Activated naive CD4-positive, alpha-beta T cell treated with anti-CD3 and anti-CD28 coated beads, Interleukin-2, amount 10 ng/mL, durations not matched to agents 7 days and 5 days (primary cell): ENCODE measurements around the gene BCL2L14.
"Not testable (repeated sequence)": the region's sequence is repeated elsewhere in the genome, so short reads cannot be mapped to it uniquely, and the experiment has no call there.

ENCODE experiments used
- CTCF ChIA-PET: fragments of 350-600 bp; sonication (Branson Sonifier 250); formaldehyde crosslinking; loops from one replicate; lab custom pipeline; 2021; ENCODE audit warnings: antibody characterized with exemption; lab: Charles Lee
- DNase-seq: peaks from one replicate; pipeline ENCODE4 v3.0.0-alpha.2; 2020
- H3K27ac Mint-ChIP-seq: one replicate; pipeline ENCODE4 v1.8.0; 2021; ENCODE audit warnings: mild to moderate bottlenecking, moderate library complexity, mixed read lengths
- H3K27me3 Mint-ChIP-seq: one replicate; pipeline ENCODE4 v1.8.0; 2021; ENCODE audit warnings: mild to moderate bottlenecking, mixed read lengths
- H3K36me3 Mint-ChIP-seq: one replicate; pipeline ENCODE4 v1.8.0; 2021; ENCODE audit warnings: mixed read lengths
- H3K4me1 Mint-ChIP-seq: one replicate; pipeline ENCODE4 v1.8.0; 2021; ENCODE audit warnings: mixed read lengths
- H3K4me3 Mint-ChIP-seq: one replicate; pipeline ENCODE4 v1.8.0; 2021; ENCODE audit warnings: mild to moderate bottlenecking, moderate library complexity, mixed read lengths
- H3K9me3 Mint-ChIP-seq: one replicate; pipeline ENCODE4 v1.8.0; 2021; ENCODE audit warnings: mixed read lengths

BCL2L14 gene

DNA sequence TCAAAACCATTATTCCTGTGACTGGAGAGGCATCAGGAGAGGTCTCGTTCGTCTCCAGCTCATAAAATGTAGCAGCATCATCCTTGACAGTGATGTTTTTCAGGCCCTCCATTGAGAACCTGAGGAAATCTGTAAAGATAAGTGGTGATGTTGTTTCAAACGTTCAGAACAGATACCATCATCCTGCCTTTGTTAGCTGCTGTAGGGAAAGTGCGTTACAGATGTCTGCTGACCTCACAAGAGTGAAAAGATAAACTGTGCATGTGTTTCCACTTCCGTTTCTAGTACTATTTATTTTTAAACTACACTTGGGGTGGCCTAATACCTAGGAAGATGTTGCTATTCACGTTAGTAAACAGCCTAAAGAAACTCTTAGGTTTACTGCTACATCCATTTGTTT, 28.4 kb downstream of the BCL2L14 start:
- no peak for DNase-seq
- H3K36me3 Mint-ChIP-seq: peaks cover 21% of the 10 kb centered on the region
- no peak overlapping the region for H3K4me3 Mint-ChIP-seq
- CTCF ChIA-PET: no interaction called here
- H3K27ac Mint-ChIP-seq: no peak overlapping the region
- peaks cover 2% of the 10 kb centered on the region for H3K9me3 Mint-ChIP-seq
- H3K4me1 Mint-ChIP-seq: no peaks in the 10 kb centered on the region
- H3K27me3 Mint-ChIP-seq: peaks cover 3% of the 10 kb centered on the region

DNA sequence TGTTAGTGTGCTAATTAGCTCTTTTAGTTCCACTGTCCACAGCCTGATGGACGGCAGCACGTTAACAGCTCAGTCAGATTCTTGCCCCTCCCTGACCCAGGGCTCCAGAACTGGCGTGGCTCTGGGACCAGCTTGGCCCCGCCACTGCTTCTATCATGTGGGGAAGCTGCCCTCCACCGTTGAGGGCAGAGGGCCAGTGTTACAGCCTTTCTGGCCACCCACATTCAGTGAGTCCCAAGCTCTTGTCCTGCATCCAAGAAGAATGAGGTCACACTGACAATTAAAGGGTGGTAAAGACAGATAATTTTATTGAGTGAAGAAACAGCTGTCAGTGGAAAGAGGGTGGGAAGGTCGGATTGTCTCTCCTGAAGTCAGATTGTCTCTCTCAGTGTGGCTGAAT, 36.9 kb downstream of the BCL2L14 start:
- Mint-ChIP-seq H3K27ac (no peak overlapping the region), H3K4me1 (no peaks in the 10 kb centered on the region), H3K9me3 (peaks cover 25% of the 10 kb centered on the region), H3K27me3 (peaks cover 10% of the 10 kb centered on the region), H3K4me3 (no peak overlapping the region), H3K36me3 (peaks cover 2% of the 10 kb centered on the region)
- CTCF ChIA-PET: no interaction called here
- DNase-seq: no peak

DNA sequence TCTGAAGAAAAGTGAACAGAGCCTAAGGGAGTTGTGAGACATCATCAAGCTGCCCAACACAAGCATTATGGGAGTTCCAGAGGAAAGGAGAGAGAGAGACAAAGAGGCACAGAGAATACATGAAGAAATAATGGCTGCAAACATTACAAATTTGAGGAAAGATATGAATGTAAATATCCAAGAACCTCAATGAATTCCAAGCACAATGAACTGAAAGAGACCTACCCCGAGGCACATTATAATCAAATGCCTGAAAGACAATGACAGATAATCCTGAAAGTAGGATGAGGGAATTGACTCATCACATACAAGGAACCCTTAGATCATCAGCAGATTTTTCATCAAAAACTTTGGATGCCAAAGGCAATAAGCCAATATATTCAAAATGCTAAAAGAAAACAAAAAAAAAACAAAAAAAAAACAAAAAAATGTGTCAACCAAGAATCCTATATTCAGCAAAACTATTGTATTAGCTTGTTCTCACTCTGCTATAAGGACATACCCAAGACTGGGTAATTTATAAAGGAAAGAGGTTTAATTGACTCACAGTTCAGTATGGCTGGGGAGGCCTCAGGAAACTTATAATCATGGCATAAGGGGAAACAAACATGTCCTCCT, 37.8 kb downstream of the BCL2L14 start:
- Mint-ChIP-seq H3K27me3 (peaks cover 10% of the 10 kb centered on the region), H3K36me3 (no peaks in the 10 kb centered on the region), H3K4me1 (no peaks in the 10 kb centered on the region), H3K4me3 (no peak overlapping the region), H3K27ac (no peak overlapping the region), H3K9me3 (peaks cover 23% of the 10 kb centered on the region)
- CTCF ChIA-PET: no interaction called here
- DNase-seq: no peak

DNA sequence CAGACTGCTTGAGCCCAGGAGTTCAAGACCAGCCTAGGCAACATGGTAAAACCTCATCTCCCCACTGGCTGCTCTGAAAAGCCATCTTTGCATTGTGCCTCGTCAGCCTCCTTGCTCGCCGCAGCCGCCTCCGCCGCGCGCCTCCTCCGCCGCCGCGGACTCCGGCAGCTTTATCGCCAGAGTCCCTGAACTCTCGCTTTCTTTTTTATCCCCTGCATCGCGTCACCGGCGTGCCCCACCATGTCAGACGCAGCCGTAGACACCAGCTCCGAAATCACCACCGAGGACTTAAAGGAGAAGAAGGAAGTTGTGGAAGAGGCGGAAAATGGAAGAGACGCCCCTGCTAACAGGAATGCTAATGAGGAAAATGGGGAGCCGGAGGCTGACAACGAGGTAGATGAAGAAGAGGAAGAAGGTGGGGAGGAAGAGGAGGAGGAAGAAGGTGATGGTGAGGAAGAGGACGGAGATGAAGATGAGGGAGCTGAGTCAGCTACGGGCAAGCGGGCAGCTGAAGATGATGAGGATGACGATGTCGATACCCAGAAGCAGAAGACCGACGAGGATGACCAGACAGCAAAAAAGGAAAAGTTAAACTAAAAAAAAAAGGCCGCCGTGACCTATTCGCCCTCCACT, 40.3 kb downstream of the BCL2L14 start:
- CTCF ChIA-PET, H3K27me3 Mint-ChIP-seq, H3K36me3 Mint-ChIP-seq, H3K4me1 Mint-ChIP-seq, H3K27ac Mint-ChIP-seq: not testable (repeated sequence)
- peak; percentile 44 for DNase-seq
- H3K9me3 Mint-ChIP-seq: peaks cover 19% of the 10 kb centered on the region
- H3K4me3 Mint-ChIP-seq: peak overlapping the region; percentile 50

DNA sequence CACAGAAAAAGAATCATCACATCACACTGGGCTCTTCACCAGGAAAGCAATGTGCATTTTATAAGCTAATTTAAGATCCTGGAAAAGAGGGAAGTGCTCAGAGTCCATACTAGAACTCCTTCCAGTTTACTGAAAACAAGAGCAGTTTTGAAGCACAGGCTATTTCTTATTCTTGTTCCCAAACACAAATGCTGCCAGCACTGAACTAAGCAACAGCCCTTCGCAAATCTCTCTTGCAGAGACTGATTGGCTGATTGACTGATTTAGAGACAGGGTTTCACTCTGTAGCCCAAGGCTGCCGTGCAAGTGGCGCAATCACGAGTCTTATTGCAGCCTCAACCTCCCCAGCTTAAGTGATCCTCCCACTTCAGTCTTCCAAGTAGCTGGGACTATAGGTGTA, 44.8 kb downstream of the BCL2L14 start:
- Mint-ChIP-seq H3K4me1 (no peaks in the 10 kb centered on the region), H3K4me3 (no peak overlapping the region), H3K9me3 (peaks cover 3% of the 10 kb centered on the region), H3K27ac (no peak overlapping the region), H3K36me3 (no peaks in the 10 kb centered on the region), H3K27me3 (peaks cover 4% of the 10 kb centered on the region)
- DNase-seq: no peak
- CTCF ChIA-PET: no interaction called here

DNA sequence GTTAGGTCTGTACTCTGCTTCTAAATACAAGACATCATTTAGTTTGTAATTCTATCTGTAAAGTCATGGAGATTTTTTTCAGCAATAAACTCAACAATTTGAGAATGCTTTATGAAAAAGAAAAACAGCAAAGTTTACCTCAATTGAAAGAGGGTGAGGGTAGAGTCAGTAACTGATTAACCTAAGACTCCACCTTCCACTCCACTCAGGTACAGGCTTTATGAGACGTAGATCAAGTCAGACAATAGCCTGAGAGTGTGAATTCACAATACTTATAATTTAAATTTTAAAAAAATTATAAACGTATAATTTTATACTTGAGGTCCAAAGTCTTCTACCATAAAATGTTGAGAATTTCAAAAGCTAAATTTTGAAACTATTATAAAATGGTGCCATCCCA, 45.9 kb downstream of the BCL2L14 start:
- DNase-seq: no peak
- CTCF ChIA-PET: interaction anchor here (0.7 kb wide), 1 partner anchor 218 kb away, joined by 3 read pairs; no protein-coding TSS in a partner anchor
- Mint-ChIP-seq H3K4me1 (no peaks in the 10 kb centered on the region), H3K36me3 (no peaks in the 10 kb centered on the region), H3K4me3 (no peak overlapping the region), H3K9me3 (no peaks in the 10 kb centered on the region), H3K27ac (no peak overlapping the region), H3K27me3 (no peaks in the 10 kb centered on the region)

DNA sequence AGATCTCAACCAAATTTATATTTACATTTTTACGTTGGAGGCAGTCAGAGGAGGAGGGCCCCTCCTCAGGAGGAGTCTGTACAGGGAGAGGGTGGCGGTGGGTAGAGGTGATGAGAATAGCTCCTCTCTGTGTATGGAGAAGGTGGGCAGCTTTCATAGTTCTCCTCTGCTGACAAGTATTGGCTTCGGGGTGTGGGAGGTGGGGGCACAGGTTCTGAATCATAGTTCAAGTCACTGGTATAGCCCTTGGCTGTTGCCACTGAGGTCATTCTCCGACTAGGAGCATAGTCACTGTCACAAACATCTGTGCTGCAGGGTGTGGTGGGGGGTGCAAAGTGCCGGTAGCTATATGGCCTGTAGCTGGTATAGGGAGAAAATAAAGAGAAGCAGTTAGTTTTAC, 50.3 kb downstream of the BCL2L14 start:
- DNase-seq: no peak
- Mint-ChIP-seq H3K9me3 (no peaks in the 10 kb centered on the region), H3K27me3 (no peaks in the 10 kb centered on the region), H3K27ac (no peak overlapping the region), H3K4me1 (no peaks in the 10 kb centered on the region), H3K36me3 (no peaks in the 10 kb centered on the region), H3K4me3 (no peak overlapping the region)
- CTCF ChIA-PET: interaction anchor here (1.2 kb wide), 1 partner anchor 30 kb away, joined by 3 read pairs; no protein-coding TSS in a partner anchor

DNA sequence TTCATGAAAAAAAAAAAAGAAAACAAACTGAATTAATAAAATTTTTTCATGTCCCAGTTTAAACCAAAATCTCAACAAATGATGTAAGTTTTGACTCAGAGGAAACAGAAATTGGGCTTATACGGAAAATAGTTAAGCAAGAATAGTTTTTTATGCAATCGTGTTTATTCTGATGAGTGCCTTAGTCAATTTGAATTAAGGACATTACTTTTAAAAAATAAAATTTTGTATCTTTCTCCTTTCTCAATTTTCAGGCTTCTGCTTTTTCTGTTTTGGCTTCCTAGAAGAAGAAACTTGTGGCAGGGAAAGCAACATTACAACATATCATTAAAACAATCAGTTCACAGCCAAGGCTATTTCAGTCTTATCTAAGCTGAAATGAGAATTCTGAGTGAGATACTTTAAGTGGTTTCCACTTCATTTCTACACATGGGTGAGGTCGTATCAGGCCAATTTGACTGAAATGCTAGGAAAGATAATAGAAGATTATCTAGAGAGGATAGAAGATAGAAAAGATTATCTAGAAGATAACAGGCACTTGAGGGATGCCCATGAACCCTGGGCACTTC, 52.4 kb downstream of the BCL2L14 start:
- no peak for DNase-seq
- Mint-ChIP-seq H3K27ac (no peak overlapping the region), H3K36me3 (no peaks in the 10 kb centered on the region), H3K27me3 (no peaks in the 10 kb centered on the region), H3K4me3 (no peak overlapping the region), H3K4me1 (no peaks in the 10 kb centered on the region), H3K9me3 (no peaks in the 10 kb centered on the region)
- CTCF ChIA-PET: no interaction called here

DNA sequence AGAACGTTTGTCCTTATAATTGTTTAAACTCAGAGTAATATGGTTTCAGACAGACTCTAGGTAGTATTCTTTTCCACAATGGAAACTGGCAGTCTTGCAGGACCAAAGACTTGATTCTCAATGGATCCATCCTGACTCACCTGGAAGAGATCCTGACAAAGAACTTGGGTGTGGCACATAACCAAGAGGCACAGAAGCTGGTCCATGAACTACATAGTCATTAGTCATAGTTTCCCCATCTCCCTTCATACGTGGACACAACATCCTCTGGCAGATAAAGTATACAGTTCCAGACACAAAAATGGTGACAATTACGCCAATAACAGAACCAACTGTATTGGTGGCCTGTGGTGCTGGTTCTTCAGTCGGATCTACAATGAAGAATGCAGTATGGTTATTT, 55.8 kb downstream of the BCL2L14 start:
- CTCF ChIA-PET: interaction anchor here (1.2 kb wide), 1 partner anchor 202 kb away, joined by 3 read pairs; no protein-coding TSS in a partner anchor
- H3K36me3 Mint-ChIP-seq: no peaks in the 10 kb centered on the region
- H3K27ac Mint-ChIP-seq: no peak overlapping the region
- no peak for DNase-seq
- H3K4me3 Mint-ChIP-seq: no peak overlapping the region
- H3K27me3 Mint-ChIP-seq: no peaks in the 10 kb centered on the region
- no peaks in the 10 kb centered on the region for H3K4me1 Mint-ChIP-seq
- no peaks in the 10 kb centered on the region for H3K9me3 Mint-ChIP-seq

DNA sequence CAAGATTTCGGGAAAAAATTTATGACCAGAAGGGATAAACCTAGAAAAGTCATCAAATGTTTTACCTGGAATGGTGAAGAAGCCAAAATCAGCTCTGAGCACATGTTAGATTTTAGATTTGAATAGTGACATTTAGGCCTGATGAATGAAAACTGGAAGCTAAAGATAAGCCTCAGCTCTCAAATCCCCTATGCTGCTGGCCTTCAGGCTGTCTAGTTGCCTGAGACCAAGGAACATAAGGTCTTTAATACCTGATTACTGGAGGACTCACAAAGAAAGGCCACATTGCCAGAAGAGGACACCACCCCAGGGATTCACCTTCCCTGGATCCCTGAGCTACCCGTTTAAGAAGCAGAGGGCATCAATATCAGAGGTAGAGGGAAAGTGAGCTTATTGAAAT, 56.6 kb downstream of the BCL2L14 start:
- no peak for DNase-seq
- Mint-ChIP-seq H3K4me1 (no peaks in the 10 kb centered on the region), H3K4me3 (no peak overlapping the region), H3K27ac (no peak overlapping the region), H3K36me3 (no peaks in the 10 kb centered on the region), H3K9me3 (no peaks in the 10 kb centered on the region), H3K27me3 (no peaks in the 10 kb centered on the region)
- CTCF ChIA-PET: interaction anchor here (1.2 kb wide), 1 partner anchor 201 kb away, joined by 3 read pairs; no protein-coding TSS in a partner anchor

DNA sequence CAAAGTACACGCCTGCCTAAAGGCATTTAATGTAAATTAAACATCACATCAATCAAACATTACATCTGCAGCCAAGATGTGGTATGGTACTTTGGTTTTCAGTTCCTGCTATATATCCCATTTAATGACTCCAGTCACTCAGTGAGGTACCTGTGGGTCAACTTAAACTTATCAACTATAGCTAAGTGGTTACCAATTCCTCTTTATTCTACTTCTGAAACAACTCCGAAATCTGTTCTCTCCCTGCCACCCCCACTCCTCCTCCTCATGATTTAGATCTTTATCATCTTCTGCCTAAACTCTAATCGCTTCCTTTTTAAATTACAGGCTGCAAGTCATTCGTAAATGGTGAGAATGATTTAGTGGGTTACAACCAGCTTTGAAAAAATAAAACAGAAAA, 57.9 kb downstream of the BCL2L14 start:
- Mint-ChIP-seq H3K9me3 (no peaks in the 10 kb centered on the region), H3K27me3 (no peaks in the 10 kb centered on the region), H3K36me3 (no peaks in the 10 kb centered on the region), H3K27ac (no peak overlapping the region), H3K4me1 (no peaks in the 10 kb centered on the region), H3K4me3 (no peak overlapping the region)
- CTCF ChIA-PET: no interaction called here
- DNase-seq: no peak

DNA sequence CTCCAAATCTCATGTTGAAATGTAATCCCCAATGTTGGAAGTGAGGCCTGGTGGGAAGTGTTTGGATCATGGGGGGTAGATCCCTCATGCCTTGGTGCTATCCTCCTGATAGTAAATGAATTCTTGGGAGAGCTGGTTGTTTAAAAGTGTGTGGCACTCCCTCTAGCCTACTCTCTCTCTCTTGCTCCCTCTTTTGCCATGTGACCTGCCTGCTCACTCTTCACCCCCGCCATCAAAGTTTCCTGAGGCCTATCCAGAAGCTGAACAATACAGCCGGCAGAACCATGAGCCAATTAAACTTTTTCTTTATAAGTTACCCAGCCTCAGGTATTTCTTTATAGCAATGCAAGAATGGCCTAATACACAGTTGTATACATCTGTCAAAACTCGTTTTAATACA, 62.5 kb downstream of the BCL2L14 start:
- Mint-ChIP-seq H3K27me3 (peaks cover 4% of the 10 kb centered on the region), H3K27ac (no peak overlapping the region), H3K36me3 (no peaks in the 10 kb centered on the region), H3K9me3 (no peaks in the 10 kb centered on the region), H3K4me1 (no peaks in the 10 kb centered on the region), H3K4me3 (no peak overlapping the region)
- CTCF ChIA-PET: no interaction called here
- DNase-seq: no peak

DNA sequence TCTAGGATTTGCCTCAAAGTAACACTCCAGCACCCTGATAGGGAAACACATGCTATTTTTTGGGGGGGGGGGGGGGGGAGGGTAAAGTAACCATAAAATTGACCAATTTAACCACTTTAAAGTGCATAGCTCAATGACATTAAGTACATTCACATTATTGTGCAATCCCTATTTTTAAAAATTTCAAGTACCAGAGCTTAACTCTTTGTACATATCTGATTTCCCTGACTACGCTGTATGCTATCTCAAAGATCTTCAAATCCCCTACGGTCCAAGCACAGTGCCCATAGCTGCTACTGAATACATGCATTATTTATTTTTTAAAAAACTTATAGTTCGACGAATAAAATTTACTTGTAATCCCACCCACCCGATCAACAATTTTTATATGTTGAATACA, 63.0 kb downstream of the BCL2L14 start:
- Mint-ChIP-seq H3K4me3 (no peak overlapping the region), H3K36me3 (no peaks in the 10 kb centered on the region), H3K9me3 (no peaks in the 10 kb centered on the region), H3K27me3 (peaks cover 4% of the 10 kb centered on the region), H3K4me1 (no peaks in the 10 kb centered on the region), H3K27ac (no peak overlapping the region)
- no peak for DNase-seq
- CTCF ChIA-PET: no interaction called here

DNA sequence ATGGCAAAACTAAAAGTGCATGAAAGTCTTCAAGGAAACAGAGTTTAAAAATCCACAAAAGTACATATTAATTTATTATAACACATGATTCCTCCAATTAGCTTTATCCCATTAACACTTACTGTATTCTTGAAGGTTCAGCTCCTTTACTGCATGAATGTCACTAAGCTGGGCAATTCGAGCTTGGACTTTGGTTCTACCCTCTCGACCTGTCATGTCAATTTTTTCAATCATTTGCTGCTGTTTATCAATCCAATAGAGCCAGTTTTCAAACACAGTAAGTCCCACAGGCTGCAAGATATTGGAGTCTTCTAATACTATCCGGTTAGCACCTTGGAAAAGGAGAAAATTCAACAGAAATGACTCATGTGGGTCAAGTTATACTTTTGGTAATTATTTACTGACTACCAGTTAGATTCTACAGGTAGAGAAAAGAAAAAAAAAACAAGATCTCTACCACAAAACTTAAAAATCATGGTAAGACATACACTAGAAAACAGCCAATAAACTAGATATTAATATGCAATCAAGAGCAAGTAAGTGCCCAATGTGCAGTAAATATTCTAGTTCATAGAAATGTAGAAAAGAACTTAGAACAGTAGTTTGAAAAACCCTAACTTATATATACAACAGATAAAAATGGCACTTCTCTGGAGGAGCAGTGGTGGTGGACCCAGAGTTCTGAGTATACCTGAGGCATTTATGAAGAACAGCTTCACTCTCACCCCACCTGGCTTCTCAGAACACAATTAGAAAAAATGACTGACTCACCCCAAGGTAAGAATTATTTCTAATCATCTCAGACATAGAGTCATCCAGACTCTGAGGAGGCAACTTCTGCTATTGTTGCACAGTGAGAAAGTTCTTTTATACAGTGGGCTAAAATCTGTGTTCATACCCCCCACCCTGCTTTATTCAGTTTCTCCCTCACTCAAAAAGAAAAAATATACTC, 67.7 kb downstream of the BCL2L14 start:
- Mint-ChIP-seq H3K36me3 (no peaks in the 10 kb centered on the region), H3K4me1 (no peaks in the 10 kb centered on the region), H3K27me3 (peaks cover 9% of the 10 kb centered on the region), H3K9me3 (no peaks in the 10 kb centered on the region), H3K27ac (no peak overlapping the region), H3K4me3 (no peak overlapping the region)
- CTCF ChIA-PET: interaction anchor here (0.6 kb wide), 1 partner anchor 65 kb away, joined by 3 read pairs; no protein-coding TSS in a partner anchor
- DNase-seq: no peak
